HepG2 (cell line): Measurements from ENCODE around the gene PTPDC1. TPM values are rescaled to one million over a fixed set of nuclear protein-coding genes. Genes with fewer than 3 reads are reported as not detected.

Experiments used
- ATAC-seq: fragments of 200-7000 bp; cut with Tn5 transposase; 3 replicates; pipeline ENCODE4 v1.9.1; 2020; ENCODE audit warnings: mild to moderate bottlenecking, moderate library complexity
- BruUV-seq: library from RNA; stranded (reverse); fragments of 400-500 nt; replicated peaks from 2 replicates; lab custom pipeline; 2021; lab: Mats Ljungman, UMichigan
- CTCF ChIA-PET: fragments of 300-600 bp; formaldehyde crosslinking; extraction: SDS; loops from one replicate; lab custom pipeline; 2021; ENCODE audit warnings: low total read pairs, inconsistent platforms, low intra/inter-chr PET ratio; lab: Yijun Ruan, JAX
- POLR2A ChIA-PET: fragments of 350-600 bp; sonication (Branson Sonifier 250); formaldehyde crosslinking; loops from one replicate; lab custom pipeline; 2020; ENCODE audit warnings: antibody characterized with exemption, inconsistent platforms; lab: Yijun Ruan, JAX
- DNase-seq: peaks from one replicate; pipeline ENCODE4 v3.0.0-alpha.2; 2015; ENCODE audit warnings: low spot score
- FAIRE-seq: peaks from 3 replicates; lab custom pipeline; 2011; peaks lifted over from hg19 to GRCh38; lab: Jason Lieb, UNC
- H2AFZ ChIP-seq: one replicate; pipeline ENCODE4 v1.6.1; 2011; ENCODE audit warnings: low read length, inconsistent platforms
- H3K27ac ChIP-seq: fragments of 300-600 bp; 3 replicates; pipeline ENCODE4 v1.8.0; 2011; ENCODE audit warnings: mixed run types, mild to moderate bottlenecking, mixed read lengths, low read length, inconsistent platforms; ENCODE audit not compliant: insufficient read depth; ENCODE audit errors: extremely low read length
- H3K27me3 ChIP-seq, 2 experiments: fragments of 200-600 bp in 1 of 2; 2 replicates in 1 of 2; 3 replicates in 1 of 2; pipeline versions ENCODE4 v1.6.0 to v1.8.0; 2011; ENCODE audit warnings: low read length in 2 of 2, mild to moderate bottlenecking in 2 of 2, moderate library complexity in 2 of 2, inconsistent platforms in 1 of 2; ENCODE audit not compliant: insufficient read depth in 2 of 2, control insufficient read depth in 1 of 2
- H3K36me3 ChIP-seq, 2 experiments: fragments of 200-600 bp in 1 of 2; replicated peaks in 1 of 2; 2 replicates in 1 of 2; 3 replicates in 1 of 2; pipeline versions ENCODE4 v1.5.1 to v1.8.0; 2011; ENCODE audit warnings: low read length in 2 of 2, inconsistent platforms in 1 of 2; ENCODE audit not compliant: insufficient read depth in 2 of 2, control insufficient read depth in 1 of 2
- H3K4me1 ChIP-seq: 2 replicates; pipeline ENCODE4 v1.5.1; 2012; ENCODE audit warnings: low read length, inconsistent platforms; ENCODE audit not compliant: insufficient read depth
- H3K4me2 ChIP-seq: 2 replicates; pipeline ENCODE4 v1.6.0; 2011; ENCODE audit warnings: low read depth, low read length, inconsistent platforms
- H3K4me3 ChIP-seq, 3 experiments: fragments of 200-600 bp in 1 of 3; sonication (generic), shearing (Covaris generic) in 1 of 3; replicated peaks in 1 of 3; 2 replicates each; pipeline ENCODE4 v1.5.1; 2011 to 2016; ENCODE audit warnings: low read length in 3 of 3, inconsistent platforms in 2 of 3, low read depth in 2 of 3, mild to moderate bottlenecking in 2 of 3, control low read depth in 1 of 3, mixed read lengths in 1 of 3; ENCODE audit not compliant: insufficient read depth in 1 of 3
- H3K79me2 ChIP-seq: one replicate; pipeline ENCODE4 v1.6.1; 2011; ENCODE audit warnings: low read length, inconsistent platforms; ENCODE audit not compliant: insufficient read depth
- H3K9ac ChIP-seq: 2 replicates; pipeline ENCODE4 v1.6.0; 2011; ENCODE audit warnings: mild to moderate bottlenecking, low read depth, low read length, inconsistent platforms; ENCODE audit not compliant: insufficient read depth
- H3K9me3 ChIP-seq: 2 replicates; pipeline ENCODE4 v1.5.1; 2012; ENCODE audit warnings: mild to moderate bottlenecking, low read length
- H4K20me1 ChIP-seq: 2 replicates; pipeline ENCODE4 v1.6.0; 2011; ENCODE audit warnings: inconsistent platforms, mild to moderate bottlenecking, low read length, moderate library complexity; ENCODE audit not compliant: insufficient read depth
- DMTF1 ChIP-seq: sonication (generic); formaldehyde crosslinking; IDR thresholded peaks from 2 replicates; pipeline ENCODE4 v1.4.0; 2020; ENCODE audit warnings: mild to moderate bottlenecking, missing genetic modification reagents
- GLMP ChIP-seq: sonication (generic); formaldehyde crosslinking; IDR thresholded peaks from 2 replicates; pipeline ENCODE4 v1.9.0; 2021; ENCODE audit warnings: missing genetic modification reagents, mild to moderate bottlenecking, borderline replicate concordance
- HNRNPH1 ChIP-seq: fragments of 200-400 bp; formaldehyde crosslinking; optimal IDR thresholded peaks from 2 replicates; pipeline ENCODE3; 2017; ENCODE audit warnings: mild to moderate bottlenecking, low read depth, low read length
- HOXA5 ChIP-seq: sonication (generic); formaldehyde crosslinking; IDR thresholded peaks from 2 replicates; pipeline ENCODE4 v1.4.0; 2020; ENCODE audit warnings: missing genetic modification reagents
- PRDM4 ChIP-seq: sonication (generic); formaldehyde crosslinking; IDR thresholded peaks from 2 replicates; pipeline ENCODE4 v1.9.0; 2021; ENCODE audit warnings: missing genetic modification reagents, borderline replicate concordance
- ZFP36 ChIP-seq: fragments of 150-350 bp; IDR thresholded peaks from 2 replicates; pipeline ENCODE4 v1.6.1; 2018; ENCODE audit warnings: borderline replicate concordance, low read length, low read depth; ENCODE audit not compliant: partially characterized antibody
- ZNF282 ChIP-seq: fragments of 450-650 bp; IDR thresholded peaks from 2 replicates; pipeline ENCODE4 v1.6.1; 2018; ENCODE audit not compliant: partially characterized antibody
- in situ Hi-C: cut with HindIII; loops from 2 replicates; pipeline ENCODE4 v1.10.0; 2017; ENCODE audit warnings: low pct_unique_long_range_greater_than_20kb; ENCODE audit not compliant: extremely low pct_ligation_motif_present
- intact Hi-C: fragments of 100-400 bp; cut with micrococcal nuclease; formaldehyde crosslinking; loops from one replicate; pipeline ENCODE4 v1.10.0; 2022; ENCODE audit not compliant: unreplicated experiment
- polyA plus RNA-seq, 8 experiments: library from polyadenylated mRNA; depleted of rRNA in 3 of 8; stranded (reverse) in 7 of 8; unstranded in 1 of 8; fragments of >200 nt; fragmentation: Illumina TruSeq in 4 of 8; extraction: Trizol in 4 of 8; gene quantifications; 2 replicates each; pipeline versions ENCODE4 v1.2.1 to v1.2.3, GENCODE V29; 2011 to 2016; ENCODE audit warnings: low read depth in 4 of 8, missing spikeins in 1 of 8, mixed read lengths in 1 of 8; ENCODE audit not compliant: insufficient read depth in 1 of 8
- total RNA-seq, 5 experiments: library from RNA; depleted of rRNA; stranded (reverse); fragments of >200 nt; fragmentation: Illumina TruSeq; extraction: Trizol; gene quantifications; 2 replicates each; pipeline ENCODE4 v1.2.3, GENCODE V29; 2016; ENCODE audit warnings: low read depth in 1 of 5

Gene PTPDC1
- total and polyA plus RNA-seq, 2 of the 13 experiments (the other 11 are each of a cell fraction or from before 2014, with no cell fraction given) = 6.1 to 8.6 TPM

DNA sequence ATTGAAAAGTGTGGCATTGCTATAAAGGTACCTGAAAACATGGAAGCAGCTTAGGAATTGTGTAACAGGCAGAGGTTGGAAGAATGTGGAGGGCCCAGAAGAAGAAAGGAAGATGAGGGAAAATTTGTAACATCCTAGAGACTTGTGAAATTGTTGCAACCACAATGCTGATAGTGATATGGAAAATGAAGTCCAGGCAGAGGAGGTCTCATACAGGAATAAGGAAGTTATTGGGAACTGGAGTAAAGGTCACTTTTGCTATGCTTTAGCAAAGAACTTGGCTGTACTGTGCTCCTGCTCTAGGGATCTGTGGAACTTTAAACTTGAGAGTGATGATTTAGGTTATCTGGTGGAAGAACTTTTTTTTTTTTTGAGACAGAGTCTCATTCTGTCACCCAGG lies 43.5 kb downstream of the PTPDC1 start:
- Histone ChIP-seq H3K9ac (no peak overlapping the region), H3K79me2 (no peaks in the 10 kb centered on the region), H3K4me1 (no peaks in the 10 kb centered on the region), H4K20me1 (no peaks in the 10 kb centered on the region), H3K4me3 (no peak overlapping the region), H3K27me3 (no peaks in the 10 kb centered on the region), H3K27ac (no peak overlapping the region), H3K36me3 (no peaks in the 10 kb centered on the region), H3K4me2 (no peak overlapping the region), H2AFZ (no peak overlapping the region), H3K9me3 (peaks cover 29% of the 10 kb centered on the region)
- FAIRE-seq (no peak), DNase-seq (no peak), ATAC-seq (no peak)
- in situ Hi-C loops = no loop called here
- ChIA-PET CTCF (no interaction called here), POLR2A (no interaction called here)
- intact Hi-C loops = no loop called here
- no TSS peak for BruUV-seq
- TF ChIP-seq HOXA5 (CRISPR knock-in tag) = no peak
- no peak for TF ChIP-seq DMTF1 (CRISPR knock-in tag)
- no peak for TF ChIP-seq ZNF282
- no peak for TF ChIP-seq GLMP (CRISPR knock-in tag)

GRCh38 chr9:94128580-94128979 lies 44.3 kb downstream of the PTPDC1 start:
- Histone ChIP-seq H3K9me3 (peaks cover 29% of the 10 kb centered on the region), H3K27me3 (no peaks in the 10 kb centered on the region), H3K9ac (no peak overlapping the region), H3K27ac (no peak overlapping the region), H3K36me3 (no peaks in the 10 kb centered on the region), H3K79me2 (no peaks in the 10 kb centered on the region), H3K4me3 (no peak overlapping the region), H3K4me2 (no peak overlapping the region), H2AFZ (no peak overlapping the region), H4K20me1 (no peaks in the 10 kb centered on the region), H3K4me1 (no peaks in the 10 kb centered on the region)
- BruUV-seq = no TSS peak
- intact Hi-C loops (no loop called here), in situ Hi-C loops (no loop called here)
- FAIRE-seq (no peak), ATAC-seq (no peak), DNase-seq (no peak)
- TF ChIP-seq PRDM4 (CRISPR knock-in tag) = no peak
- peak; percentile 28 for TF ChIP-seq ZFP36
- TF ChIP-seq HNRNPH1 = no peak
- ChIA-PET POLR2A (no interaction called here), CTCF (no interaction called here)
